Measurements from ENCODE around the gene GUCD1.
A peak's percentile ranks its signal among the peaks of the same experiment; 100 is the strongest.
"Not testable (repeated sequence)": the region's sequence is repeated elsewhere in the genome, so short reads cannot be mapped to it uniquely, and the experiment has no call there.

Gene GUCD1

DNA sequence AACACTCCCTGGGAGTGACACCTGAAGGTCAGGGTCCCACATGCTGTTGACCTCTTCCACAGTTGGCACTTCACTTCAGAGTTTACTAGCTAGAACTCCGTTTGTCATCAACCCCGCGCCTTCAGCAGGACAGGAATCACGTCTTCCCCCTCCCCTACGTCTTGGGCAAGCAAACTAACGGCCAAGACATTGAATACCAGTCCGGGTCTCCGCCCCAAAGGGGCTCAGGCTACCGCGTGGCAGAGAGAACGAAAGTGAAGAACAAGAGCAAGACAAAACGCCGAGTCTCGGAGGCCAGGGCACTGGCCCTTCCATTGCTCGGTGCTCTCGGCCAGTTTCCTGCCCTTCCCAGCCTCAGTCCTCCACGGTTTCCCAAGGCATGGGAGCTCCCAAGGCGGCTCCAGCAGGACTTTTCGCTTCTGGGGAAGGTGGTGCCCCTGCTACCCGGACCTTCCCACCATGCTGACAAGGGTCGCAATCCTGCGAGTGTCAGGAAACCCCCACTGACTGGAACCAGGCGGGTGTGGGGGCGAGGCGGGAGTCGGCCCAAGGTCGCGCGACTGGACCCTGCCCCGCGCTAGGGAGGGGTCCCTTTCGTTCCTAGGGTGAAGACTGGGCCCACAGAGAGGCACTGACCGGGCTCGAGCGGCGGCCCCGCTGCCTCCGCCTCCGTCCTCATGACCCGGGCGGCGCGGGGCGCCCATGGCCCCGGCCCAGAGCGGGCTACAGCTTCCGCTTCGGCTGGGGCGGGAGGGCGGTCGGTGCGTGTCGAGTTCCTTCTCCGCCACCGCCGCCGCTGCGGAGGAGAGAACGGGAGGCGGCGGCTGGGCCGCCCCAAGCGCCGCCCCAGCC, at the start of gene GUCD1:
TSS of gene GUCD1 (minus strand) at position 826 of the 852 bp plus-strand sequence. CDS start at position 679, 147 bp downstream.
- peak; percentile 69 for DNase-seq

DNA sequence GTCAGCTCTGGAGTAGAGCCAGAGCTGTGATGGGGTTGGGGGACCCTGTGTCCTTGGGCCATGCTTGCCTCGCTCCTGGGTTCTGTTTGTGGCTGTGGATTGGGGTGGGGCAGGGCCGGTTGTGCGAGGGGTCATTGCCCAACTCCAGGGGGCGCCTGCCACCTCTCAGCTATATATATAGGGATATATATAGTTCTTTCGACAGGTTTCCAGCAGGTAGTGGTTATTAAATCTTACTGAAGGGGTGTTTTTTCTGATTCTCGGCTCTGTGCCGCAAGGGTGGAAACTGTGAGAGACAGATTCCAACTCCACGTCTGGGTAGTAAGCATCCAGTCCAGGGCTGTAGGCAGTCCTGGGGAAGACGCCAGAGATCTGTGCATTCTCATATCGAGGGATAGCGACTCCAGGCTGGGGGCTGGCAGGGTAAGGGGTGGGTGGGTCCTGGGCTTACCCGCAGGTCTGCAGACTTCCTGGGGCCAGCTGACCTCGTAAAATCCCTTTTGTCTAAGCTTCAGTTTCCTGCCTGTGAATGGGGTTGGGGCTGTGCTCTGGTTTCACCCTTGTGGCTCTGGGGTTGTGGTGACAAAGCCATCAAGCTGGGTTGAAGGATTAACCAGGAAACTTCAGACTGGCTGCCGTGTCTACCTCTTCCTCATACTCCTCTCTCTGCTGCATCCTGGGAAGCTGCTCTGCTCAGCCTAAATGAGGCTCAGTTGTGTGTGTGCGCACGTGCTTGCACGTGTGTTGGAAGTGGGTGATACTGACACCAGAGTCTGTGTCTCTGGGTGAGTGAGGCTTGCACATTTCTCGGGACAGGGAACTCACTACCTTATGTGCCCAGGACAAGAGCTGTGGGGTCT, 49.1 kb upstream of the GUCD1 start:
- DNase-seq, result not testable (repeated sequence)

GRCh38 chr22:24602847-24603769, 48.2 kb upstream of the GUCD1 start, which contains the start of gene GGT1:
TSS of gene GGT1 (plus strand) at chr22:24603193. CDS start at chr22:24611082, 7,889 bp downstream.
- DNase-seq, result not testable (repeated sequence)

DNA sequence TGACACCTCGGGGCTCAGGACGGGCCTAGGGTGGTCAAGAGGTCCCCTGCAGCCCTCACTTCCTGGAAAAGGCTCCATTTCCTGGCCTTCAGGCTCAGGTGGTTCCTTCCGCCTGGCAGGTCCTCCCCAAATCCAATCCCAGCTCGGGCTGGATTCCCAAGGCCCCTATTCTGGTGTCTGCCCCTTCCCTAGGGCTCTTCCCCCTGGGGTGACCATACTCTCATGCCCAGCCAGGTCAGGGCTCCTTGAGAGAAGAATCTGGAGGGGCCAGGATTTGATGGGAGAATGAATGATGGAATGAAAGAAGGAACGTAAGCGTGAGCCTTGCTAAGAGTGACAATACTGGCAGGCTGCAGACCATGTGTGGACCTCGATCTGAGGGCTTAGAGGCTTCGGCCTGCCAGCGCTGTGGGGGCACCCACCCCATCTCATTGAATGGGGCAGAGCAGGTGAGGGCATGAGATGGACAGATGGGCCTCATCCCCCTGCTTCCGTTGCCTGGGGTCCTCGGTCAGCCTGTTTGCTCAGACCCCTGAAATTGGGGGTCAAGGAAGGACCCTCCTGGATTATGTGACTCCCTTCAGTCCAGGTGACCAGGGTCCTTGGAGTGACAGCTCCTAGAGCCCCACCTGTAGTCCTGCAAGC, 47.3 kb upstream of the GUCD1 start:
- DNase-seq, result not testable (repeated sequence)

GRCh38 chr22:24601217-24602104, 46.5 kb upstream of the GUCD1 start:
- DNase-seq, result no peak

- not testable (repeated sequence) for DNase-seq
Measured at GRCh38 chr22:24599958-24600715, 45.2 kb upstream of the GUCD1 start.

DNA sequence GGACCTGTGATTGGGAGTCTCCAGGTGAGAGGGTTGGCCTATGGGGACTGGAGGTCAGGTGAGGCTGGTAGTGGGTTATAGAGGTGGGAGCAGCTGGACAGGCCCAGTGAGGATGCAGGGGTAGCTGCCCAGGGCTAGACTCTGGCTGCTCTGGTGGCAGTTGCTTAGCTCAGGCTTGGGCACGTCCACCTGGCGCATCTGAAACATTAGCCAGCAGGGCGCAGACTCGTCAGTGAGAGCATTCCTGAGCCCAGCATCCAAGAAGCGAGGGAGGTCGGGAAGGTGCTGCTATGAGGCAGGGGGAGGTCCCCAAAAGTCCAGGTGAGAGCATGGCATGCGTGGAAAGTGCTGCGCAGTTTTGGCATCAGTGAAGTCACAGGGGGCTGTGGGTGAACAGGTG, 44.6 kb upstream of the GUCD1 start:
- no peak for DNase-seq

GRCh38 chr22:24597076-24597475, 42.1 kb upstream of the GUCD1 start:
- not testable (repeated sequence) for DNase-seq

DNA sequence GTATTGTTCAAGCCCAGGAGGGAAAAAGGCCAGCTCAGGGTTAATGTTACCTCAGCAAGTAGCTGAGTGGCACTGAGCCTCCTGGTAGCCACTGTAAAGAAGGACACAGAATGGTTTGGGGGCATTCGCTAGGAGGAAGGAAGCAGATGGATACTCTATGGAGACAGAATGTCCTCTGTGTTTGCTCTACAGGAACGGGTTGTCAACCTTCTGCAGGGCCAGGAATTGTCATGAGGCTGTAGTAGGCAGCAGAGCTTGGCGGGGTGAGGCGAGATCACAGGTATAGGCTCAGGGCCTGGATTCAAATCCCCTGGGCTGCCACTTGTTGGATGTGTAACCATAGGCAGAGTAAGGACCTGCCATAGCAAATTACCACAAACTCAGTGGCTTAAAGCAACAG, 40.9 kb upstream of the GUCD1 start:
- no peak for DNase-seq

- DNase-seq, result no peak
Measured at GRCh38 chr22:24595228-24595627, 40.3 kb upstream of the GUCD1 start.

- no peak for DNase-seq
Measured at GRCh38 chr22:24594569-24595120, 39.7 kb upstream of the GUCD1 start.

DNA sequence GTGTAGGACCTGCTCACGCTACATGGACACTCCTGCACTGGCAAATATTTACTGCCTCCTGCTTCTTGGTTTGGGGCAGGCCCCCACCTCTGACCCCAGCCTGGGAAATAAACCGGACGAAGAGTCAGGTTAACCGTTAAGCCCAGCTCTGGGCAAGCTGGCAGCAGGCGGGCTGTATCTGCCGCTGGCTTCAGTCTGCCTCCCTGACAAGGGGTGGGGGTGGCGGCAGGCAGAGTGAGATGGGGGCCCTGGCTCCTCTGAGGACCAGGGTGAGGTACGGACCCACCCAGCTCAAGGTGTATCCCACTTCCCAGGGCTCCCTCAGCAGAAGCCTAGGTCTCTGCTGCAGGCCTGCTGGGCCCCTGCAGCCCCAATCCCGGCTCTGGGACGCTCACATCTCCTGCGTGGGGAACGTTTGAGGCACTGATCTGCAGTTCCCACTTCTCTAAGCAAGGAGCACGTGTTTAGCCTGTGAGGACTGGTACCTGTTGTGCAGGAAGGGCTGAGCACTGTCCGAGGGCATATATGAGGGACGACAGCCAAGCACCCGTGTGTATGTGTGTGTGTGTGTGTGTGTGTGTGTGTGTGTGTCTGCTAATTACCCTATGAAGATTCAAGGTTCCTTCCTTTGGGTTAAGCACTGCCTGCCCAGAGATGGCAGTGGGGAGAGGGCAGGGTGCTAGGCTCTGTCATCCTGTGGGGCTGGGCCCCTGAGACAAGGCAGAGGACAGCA, 39.1 kb upstream of the GUCD1 start:
- DNase-seq, result no peak

GRCh38 chr22:24593559-24593835, 38.6 kb upstream of the GUCD1 start:
- DNase-seq, result not testable (repeated sequence)

DNA sequence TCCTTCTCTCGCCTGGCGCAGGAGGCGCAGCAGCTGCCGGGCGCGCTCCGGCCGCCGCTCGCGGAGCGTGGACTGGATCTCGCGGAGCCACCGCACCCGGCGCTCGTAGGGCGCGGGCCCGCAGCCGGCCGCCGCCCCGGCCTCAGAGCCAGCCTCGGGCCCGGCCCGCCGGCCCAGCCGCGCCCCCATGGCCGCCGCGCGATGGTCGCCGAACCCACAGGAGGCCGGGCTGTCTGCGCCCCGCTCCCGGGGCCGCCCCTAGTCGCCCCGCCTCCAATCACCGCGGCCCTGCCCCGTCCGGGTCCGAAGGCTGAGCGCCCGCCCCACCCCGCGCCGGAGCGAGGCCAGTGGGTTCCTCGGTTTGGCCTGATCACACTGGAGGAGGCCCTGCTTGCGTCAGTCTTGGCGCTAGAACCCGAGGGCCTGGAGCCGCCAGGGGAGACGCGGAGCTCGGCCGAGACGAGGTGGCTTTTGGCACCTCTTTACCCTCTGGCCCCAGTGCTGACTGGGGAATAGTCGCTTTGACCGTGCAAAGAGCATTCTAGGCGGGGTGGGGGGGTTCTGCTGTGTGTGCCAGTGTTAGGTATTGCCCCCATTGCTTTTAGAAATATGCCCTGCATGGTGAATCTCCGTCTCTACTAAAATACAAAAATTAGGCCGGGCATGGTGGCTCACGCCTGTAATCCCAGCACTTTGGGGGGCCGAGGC, 38.1 kb upstream of the GUCD1 start, which contains the start of gene LRRC75B:
TSS of gene LRRC75B (minus strand) at position 223 of the 708 bp plus-strand sequence. CDS start at position 189, 34 bp downstream.
- DNase-seq, result peak; percentile 77

DNA sequence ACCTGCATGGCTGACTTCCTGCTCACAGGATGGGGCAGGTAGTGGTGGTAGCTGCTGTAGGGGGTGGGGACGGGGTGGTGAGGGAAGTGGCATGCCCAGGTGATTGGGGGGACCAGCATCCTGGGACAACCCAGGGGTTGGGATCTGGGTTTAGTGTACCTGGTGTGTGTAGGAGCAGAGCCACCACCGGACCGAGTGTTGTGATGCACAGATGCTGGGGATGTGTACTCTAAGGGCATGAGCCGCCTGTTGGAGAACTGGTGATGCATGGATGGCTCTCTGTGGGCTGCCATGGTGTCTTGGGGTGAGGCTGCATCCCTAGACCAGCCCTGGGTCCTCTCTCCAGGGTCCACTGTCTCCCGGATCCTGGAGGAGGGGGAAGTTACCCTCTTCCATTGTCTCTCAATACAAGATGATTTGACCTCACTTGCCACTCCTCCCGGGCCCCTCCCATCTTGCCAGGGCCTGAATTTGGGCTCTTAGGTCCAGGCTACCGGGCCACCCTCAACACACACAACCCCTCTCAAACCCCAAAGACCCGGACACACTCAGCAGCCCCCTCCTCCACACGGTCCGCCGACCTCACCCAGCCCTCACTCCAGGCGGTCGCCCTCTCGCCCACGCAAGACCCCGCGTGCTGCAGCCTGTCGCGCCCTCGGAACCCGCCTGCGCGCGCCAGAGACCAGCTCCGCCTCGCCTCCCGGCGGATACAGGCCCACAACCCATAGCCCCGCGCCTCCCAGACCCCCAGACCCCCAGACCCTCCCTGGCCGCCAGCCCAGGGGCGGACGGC, 37.3 kb upstream of the GUCD1 start:
- no peak for DNase-seq

DNA sequence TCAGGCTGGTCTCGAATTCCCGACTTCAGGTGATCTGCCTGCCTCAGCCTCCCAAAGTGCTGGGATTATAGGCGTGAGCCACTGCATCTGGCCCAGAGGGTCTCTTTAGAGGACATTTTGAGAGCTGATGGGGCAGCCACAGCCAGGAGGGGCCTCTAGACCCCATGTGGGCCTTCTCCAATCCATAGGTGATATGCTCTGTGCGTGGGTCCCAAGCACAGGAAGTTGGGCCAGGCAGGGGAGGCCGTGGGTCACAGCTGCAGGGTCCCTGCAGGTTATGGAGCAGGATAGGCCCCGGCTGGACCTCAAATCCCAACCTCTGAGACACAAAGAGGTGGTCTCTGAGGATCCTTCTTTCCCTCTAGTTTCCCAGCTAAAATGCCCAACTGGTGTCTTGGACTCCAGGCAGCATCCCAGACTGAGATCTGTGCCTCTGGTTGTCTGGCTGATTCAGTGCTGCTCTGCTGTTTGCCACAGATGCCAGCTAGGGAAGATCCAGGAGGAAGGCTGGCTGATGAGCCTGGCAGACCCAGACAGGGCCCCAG, 36.4 kb upstream of the GUCD1 start:
- DNase-seq, result no peak

DNA sequence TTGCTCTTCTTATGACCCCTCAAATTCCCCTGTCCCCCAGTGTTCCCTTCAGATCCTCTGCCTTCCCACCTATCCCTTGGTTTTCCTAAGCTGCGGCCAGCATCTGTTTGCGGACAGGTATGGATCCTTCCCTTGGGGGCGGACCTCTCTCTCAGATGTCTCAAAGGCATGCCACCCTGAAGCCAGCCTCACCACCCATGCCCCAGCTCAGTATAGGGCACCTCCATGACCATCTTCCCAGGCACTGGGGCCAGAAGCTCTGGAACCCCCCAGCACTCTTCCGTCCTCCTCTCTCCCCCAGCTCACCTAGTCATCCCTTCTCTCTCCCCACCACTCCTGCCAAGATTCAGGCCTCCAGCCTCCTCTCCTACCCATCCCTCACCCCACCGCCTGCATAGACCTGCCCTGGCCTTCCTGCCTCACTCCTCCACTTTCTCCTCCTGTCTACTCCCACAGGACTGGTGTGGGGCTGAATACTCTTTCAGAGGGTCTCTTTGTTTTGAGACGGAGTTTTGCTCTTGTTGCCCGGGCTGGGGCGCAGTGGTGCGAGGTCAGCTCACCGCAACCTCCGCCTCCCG, 35.7 kb upstream of the GUCD1 start:
- DNase-seq, result no peak

Measured in activated CD8-positive, alpha-beta memory T cell treated with anti-CD3 and anti-CD28 coated beads, Interleukin-2, amount 50 U/mL, for 48 hours (primary cell).